Right lung (tissue), 5 donors: ENCODE results near the gene IFT81. TPM values are rescaled to one million over a fixed set of nuclear protein-coding genes. Genes with fewer than 3 reads are reported as not detected.
"Not testable (repeated sequence)": the region's sequence is repeated elsewhere in the genome, so short reads cannot be mapped to it uniquely, and the experiment has no call there.

Experiments
- DNase-seq, 2 donors: peaks; one replicate each; pipeline ENCODE4 v3.0.0-alpha.2; 2013
- polyA plus RNA-seq, 5 donors: library from polyadenylated mRNA; unstranded; fragments of 120-200 nt; gene quantifications; one replicate each; pipeline versions ENCODE4 v1.2.1 to v1.2.3, GENCODE V29; 2013; ENCODE audit warnings: inconsistent platforms in 1 of 5, low replicate concordance in 1 of 5; ENCODE audit not compliant: insufficient read length in 5 of 5, insufficient read depth in 1 of 5

The IFT81 gene
- polyA plus RNA-seq, 5 donors: 30.8 to 49.5 (median 44.2) TPM

DNA sequence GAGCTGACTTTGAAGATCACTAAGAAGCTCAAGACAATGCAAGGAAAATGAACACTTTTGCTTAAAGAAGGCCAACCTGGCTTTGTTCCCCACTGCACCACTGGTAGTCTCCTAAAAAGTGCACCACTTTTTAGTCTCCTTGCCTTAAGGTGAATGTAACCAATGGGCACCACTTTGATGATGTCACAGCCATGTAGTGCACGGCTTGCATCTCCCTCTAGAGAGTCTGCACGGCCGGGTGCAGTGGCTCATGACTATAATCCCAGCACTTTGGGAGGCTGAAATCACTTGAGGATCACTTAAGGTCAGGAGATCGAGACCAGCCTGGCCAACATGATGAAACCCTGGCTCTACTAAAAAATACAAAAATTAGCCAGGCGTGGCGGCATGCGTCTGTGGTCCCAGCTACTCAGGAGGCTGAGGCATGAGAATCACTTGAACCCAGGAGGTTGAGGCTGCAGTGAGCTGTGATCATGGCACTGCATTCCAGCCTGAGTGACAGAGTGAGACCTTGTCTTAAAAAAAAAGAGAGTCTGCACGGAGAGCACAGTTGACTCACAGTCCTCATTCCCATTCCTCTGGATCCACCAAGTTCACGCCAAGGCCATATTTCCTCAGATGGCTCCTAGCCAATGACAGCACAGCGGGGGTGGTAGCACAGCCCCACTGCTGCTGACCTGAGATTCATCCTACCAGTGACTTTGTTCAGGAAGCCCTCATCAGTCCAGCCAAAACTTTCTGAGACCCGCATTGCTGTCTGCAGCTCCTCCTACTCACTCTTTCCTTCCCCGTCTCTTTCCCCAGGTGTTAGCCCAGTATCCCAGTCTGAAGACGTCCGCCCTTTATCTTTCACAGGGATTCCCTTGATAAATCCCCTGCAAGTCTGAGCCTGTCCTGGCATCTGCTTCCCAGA, 16.5 kb upstream of the IFT81 start:
- DNase-seq: no peak

DNA sequence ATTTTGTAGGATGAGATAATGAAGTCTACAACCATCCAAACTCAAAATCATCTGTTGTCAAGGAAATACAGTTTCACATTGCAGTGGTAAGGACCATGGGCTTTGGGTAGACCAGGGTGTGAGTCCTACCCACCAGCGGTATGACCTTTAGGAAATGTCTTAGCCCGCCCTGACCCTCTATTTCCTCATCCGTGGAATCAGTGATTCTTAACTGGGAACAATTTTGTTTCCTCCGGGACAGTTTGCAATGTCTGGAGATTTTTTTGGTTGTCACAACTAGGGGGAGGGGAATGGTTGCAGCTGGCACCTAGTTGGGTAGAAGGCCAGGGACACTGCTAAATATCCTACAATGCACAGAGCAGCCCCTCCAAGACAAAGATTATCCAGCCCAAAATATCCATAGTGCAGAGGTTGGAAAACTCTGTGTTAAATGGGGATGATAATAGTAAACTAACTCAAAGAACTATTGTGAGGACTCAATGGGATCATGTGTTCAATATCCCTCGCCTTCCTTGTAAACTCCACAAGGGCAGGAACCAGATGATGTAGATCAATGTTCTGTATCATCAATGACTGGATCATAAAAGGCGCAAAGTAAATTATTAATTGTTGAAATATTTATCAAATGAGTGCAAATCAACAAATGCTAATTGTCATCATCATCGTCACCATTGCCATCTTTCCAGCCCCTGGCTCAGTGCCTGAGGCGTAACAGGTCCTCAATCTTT, 15.7 kb upstream of the IFT81 start:
- DNase-seq: no peak

DNA sequence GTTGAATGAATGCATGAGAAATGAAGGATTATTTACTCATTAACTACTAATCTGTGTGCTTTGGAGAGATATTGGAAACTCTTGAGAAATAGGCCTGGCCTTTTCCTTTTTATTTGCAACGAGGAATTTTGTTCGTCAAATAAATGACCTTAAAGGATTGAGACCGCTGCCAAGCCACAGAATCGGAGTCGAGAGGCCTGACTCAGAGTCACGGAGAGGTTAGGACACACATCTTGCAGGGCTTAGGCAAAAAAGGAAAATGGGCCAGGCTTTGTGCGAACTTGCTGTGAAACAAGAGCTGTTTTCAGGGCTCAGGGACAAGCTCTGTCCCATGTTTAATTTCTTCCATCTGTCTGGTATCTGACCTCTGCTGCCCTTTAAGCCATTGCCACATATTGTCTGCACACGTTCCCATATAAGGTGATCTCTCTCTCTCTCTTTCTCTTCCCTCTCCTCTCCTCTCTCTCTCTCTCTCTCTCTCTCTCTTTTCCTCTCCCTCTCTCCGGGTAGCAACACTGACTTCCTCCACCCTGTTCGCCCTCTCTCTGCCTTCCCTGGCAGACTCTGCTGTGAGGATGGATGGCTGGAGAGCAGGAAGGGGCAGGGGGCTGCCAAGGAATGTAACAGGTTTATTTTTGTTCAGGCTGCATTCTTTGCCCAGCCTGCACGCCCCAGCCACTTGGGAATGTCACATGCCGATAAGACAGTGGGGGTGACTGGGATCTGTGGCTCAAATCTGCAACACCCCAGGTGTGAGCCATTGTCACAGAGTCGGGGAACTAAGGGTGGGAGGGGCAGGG, 14.9 kb upstream of the IFT81 start:
- peak; percentile 78 to 80 for DNase-seq

DNA sequence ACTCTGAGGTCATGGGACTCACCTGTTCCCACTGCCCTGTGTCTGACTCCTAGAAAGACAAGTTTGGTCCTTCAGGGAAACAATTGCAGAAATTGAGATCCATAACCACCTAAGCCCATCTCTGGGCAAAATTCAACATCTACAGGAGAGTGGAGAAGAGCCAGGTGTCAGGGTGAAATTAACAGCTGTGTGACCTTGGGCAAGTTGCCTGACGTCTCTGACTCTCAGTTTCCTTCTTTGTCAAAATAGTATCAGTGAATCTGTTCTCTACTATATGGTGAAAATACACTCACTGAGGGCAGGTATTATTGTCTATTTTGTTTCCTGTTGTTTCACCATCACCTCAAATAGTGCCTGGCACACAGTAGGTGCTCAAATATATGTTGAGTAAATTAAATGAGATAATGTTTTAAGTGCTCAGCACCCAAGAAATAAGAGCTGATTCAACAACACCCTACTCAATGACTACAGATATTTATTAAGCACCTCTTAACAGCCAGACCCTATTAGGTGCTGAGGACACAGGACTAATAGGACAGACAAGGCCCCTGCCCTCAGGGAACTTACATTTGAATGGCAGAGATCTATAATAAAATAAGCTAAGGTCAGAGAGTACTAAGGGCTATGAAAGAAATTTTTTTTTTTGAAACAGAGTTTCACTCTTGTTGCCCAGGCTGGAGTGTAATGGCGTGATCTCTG, 14.2 kb upstream of the IFT81 start:
- no peak for DNase-seq

GRCh38 chr12:110111476-110112334, 12.5 kb upstream of the IFT81 start:
- no peak for DNase-seq

GRCh38 chr12:110112335-110112660, 11.9 kb upstream of the IFT81 start:
- no peak for DNase-seq

DNA sequence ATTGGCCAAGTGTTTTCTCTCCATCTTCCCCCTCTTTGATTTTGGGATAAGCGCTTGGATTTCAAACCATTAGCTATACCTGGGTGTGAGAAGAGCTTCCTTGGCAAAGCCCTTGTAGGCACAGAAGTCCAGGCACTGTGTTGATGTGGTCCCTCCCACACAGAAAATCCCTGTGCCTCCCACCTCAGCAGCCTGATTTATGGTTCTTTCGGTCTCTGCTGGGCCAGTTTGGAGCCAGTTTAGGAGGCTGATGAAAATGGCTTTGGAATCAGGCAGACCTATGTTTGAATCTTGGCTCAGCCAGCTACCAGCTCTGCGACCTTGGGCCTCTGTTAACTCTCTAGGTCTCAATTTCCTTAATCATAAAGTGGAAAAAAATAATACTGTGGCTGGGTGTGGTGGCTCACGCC, 9.6 kb upstream of the IFT81 start:
- DNase-seq: no peak

DNA sequence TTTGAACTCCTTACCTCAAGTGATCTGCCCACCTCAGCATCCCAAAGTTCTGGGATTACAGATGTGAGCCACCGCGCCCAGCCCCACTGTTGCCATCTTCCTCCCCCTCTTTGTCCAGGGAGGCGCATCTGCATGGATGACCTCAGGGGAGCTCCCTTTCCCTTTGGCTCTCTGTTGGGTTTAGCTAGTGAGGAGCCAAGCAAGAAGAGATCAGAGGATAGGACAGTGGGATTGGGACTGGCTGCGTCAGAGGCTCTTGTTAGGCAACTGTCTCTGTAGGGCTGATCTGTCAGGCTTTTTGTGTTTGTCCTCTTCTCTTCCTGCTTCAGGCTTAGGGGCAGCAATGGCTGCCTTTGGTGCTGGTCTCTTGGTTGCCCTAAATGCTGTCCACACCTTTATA, 8.5 kb upstream of the IFT81 start:
- no peak for DNase-seq

DNA sequence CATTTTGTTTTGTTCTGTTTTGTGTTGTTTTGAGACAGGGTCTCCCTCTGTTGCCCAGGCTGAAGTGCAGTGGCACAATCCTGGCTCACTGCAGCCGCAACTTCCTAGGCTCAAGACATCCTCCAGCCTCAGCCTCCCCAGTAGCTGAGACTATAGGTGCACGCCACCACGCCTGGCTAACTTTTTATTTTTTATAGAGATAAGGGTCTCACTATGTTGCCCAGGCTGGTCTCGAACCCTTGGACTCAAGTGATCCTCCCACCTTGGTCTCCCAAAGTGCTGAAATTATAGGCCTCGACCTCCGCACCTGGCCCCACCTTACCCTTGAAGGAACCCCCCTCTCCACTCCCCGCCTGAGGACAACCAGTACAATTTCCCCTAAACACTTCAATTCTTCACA, 7.5 kb upstream of the IFT81 start:
- no peak for DNase-seq

GRCh38 chr12:110117210-110117609, 6.9 kb upstream of the IFT81 start:
- not testable (repeated sequence) for DNase-seq

- no peak for DNase-seq
These were observed 6.0 kb upstream of the IFT81 start for GRCh38 chr12:110117956-110118685.

GRCh38 chr12:110122929-110123328, 1.2 kb upstream of the IFT81 start:
- no peak for DNase-seq

DNA sequence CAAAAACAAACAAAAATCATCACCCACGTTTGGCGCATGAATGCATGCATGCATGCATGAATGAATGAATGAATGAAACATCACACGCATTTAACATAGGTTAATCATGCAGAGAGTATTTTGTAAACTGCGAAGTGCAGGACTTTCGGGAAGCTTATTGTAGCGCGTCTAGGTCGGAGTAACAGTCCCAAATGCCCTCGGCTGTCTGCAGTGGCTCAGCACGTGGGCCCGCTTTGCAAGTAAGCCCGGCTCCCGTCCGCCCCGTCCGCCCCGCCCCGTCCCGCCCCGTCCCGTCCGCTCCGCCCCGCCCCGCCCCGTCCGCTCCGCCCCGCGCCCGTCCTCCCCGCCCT, 263 bp upstream of the IFT81 start:
- no peak for DNase-seq

GRCh38 chr12:110126557-110126956, 2.4 kb downstream of the IFT81 start:
- DNase-seq: no peak

DNA sequence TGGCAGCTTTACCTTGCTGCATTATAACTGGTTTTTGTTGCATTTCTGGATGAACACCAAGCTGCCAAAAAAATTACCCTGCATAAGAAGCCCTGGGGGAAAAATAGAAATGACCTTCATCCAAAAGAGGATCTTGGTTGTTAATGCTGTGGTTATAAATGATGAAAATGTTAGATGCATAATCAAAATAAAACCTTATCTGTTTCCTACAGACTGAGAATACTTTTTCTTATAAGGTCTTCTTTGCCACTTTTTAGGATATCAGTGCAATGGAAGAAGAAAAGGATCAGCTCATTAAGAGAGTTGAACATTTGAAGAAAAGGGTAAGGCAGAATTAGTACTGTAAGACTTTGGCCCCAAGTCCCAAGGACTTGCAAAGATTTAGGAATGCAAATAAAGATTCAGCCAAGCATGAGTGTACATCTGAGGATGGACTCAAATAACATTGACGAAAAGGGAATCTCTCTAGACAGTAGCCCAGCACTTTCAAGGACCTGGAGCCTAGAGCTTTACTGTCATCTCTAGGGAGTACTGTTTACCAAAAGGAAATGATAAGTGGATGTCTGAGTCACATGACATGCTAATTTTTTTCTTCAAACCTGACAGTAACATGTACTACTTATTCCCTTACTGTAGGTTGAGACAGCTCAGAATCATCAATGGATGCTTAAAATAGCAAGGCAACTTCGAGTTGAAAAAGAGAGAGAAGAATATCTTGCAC, 10.7 kb downstream of the IFT81 start:
- no peak for DNase-seq

DNA sequence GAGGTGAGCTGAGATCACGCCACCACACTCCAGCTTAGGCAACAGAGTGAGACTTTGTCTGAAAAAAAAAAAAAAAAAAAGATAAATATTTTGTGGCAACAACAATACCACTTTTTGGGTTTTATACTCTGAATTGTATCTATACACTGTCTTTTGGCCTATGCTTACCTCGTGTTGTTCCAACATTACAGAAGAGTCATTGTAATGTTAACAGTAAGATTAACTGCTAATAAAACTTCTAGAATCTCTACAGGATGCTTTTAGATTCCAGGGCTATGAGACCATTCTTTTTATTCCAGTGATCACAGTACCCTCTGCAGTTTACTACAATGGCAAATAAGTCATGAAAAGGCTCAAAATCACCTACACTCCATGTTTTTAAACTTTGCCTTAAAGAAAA, 11.6 kb downstream of the IFT81 start:
- no peak for DNase-seq

- no peak for DNase-seq
These were observed 13.6 kb downstream of the IFT81 start for GRCh38 chr12:110137786-110138185.

DNA sequence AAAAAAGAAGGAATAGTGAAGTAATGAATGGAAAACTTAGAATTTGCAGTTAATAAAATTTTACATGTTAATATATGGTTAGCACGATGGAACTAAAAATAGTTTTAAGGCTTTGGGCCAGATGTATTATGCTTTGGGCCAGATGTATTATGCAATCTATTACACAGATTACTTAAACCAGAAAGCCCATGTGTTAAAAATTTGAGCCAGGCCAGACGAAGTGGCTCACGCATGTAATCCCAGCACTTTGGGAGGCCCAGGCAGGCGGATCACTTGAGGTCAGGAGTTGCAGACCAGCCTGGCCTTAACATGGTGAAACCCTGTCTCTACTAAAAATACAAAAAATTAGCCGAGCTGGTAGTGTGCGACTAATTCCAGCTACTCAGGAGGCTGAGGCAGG, 17.2 kb downstream of the IFT81 start:
- peak; percentile 70 to 79 for DNase-seq

- no peak for DNase-seq
These were observed 22.8 kb downstream of the IFT81 start for GRCh38 chr12:110146986-110147385.
